ENCODE measurements around the gene RNASEH1. TPM values are rescaled to one million over a fixed set of nuclear protein-coding genes. Genes with fewer than 3 reads are reported as not detected.

The RNASEH1 gene
- total and polyA plus RNA-seq, 2 experiments from 2014 or later: 33.2 to 40.7 TPM

GRCh38 chr2:3520591-3520990 lies 37.5 kb downstream of the RNASEH1 start:
- Histone ChIP-seq H3K36me3 (ENCODE audit: insufficient read depth) (no peaks in the 10 kb centered on the region), H3F3A (replicated peaks; ENCODE audit: low read depth) (0 out of 2 replicates have a peak, but pooled peaks cover 8% of the 10 kb centered on the region), H3K9me2 (ENCODE audit: insufficient read depth) (no peaks in the 10 kb centered on the region), H2AFZ (no peak overlapping the region), H3K79me2 (replicated peaks; ENCODE audit: insufficient read depth) (peaks cover 23% of the 10 kb centered on the region), H3K4me2 (peak overlapping the region; percentile 92), H3K4me3 (peak overlapping the region; percentile 64), H3K27ac (ENCODE audit: low read depth) (no peak overlapping the region), H4K20me1 (replicated peaks; ENCODE audit: insufficient read depth) (no peaks in the 10 kb centered on the region), H3K27me3 (ENCODE audit: insufficient read depth) (0 out of 2 replicates have a peak, but pooled peaks cover 5% of the 10 kb centered on the region), H3K4me1 (ENCODE audit: insufficient read depth) (0 out of 2 replicates have a peak, but pooled peaks cover 6% of the 10 kb centered on the region)
- Mint-ChIP-seq H3K27ac (no peak overlapping the region), H3K9me3 (peaks cover 7% of the 10 kb centered on the region; the same call in 2 of the 3 replicates), H3K27me3 (ENCODE audit: insufficient read depth, low read depth, poor library complexity) (peaks cover 15% of the 10 kb centered on the region), H3K4me3 (peak overlapping the region; percentile 74), H3K4me1 (peaks cover 23% of the 10 kb centered on the region), H3K36me3 (ENCODE audit: low read depth) (peaks cover 13% of the 10 kb centered on the region)
- no peak for TF ChIP-seq ETS1 (IDR thresholded peaks at IDR 0.05)
- no peak for TF ChIP-seq CREB1 (CRISPR knock-in tag; IDR thresholded peaks at IDR 0.05; ENCODE audit: low read depth)
- TF ChIP-seq ZNF462 (CRISPR knock-in tag; IDR thresholded peaks at IDR 0.05): no peak
- no peak for TF ChIP-seq STAT1 (IDR thresholded peaks at IDR 0.05; ENCODE audit: unreplicated experiment)
- TF ChIP-seq EZH2 (IDR thresholded peaks at IDR 0.05; ENCODE audit: low read depth, unreplicated experiment): no peak
- no peak for TF ChIP-seq JUNB (IDR thresholded peaks at IDR 0.05; ENCODE audit: unreplicated experiment)
- DNase-seq (ENCODE audit: low spot score) (no peak), ATAC-seq (no peak)

All from GM23338 (cell line).